Hepatocyte (in vitro differentiated cells): ENCODE measurements around the gene FRAS1.

Experiments used
- EZH2 ChIP-seq: fragments of 200-600 bp; sonication (generic); IDR thresholded peaks from 2 replicates; pipeline ENCODE4 v1.6.1; 2016; ENCODE audit warnings: antibody characterized with exemption, mild to moderate bottlenecking, borderline replicate concordance
- EZH2phosphoT487 ChIP-seq: fragments of 200-600 bp; sonication (generic); IDR thresholded peaks from one replicate; pipeline ENCODE4 v1.6.1; 2018; ENCODE audit warnings: antibody characterized with exemption, mild to moderate bottlenecking, low read depth, moderate library complexity; ENCODE audit not compliant: unreplicated experiment, severe bottlenecking

DNA sequence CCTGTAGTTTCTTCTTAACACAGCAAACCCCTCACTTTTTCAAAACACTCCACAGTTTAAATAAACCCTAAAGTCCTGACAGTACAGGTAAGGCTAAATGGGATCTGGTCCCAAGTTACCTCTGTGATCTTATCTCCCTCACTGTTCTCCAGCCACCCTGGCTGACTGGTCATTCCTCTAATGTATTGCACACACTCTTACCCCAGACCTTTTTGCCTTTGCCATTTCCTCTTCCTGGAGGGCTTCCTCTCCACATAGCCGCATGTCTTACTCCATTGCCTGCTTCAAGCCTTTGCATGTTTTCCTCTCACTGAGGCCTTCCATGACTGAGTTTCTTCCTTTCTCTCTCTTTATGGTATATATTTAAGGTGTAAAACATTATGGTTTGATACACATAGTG lies 474.9 kb downstream of the FRAS1 start:
- TF ChIP-seq EZH2phosphoT487 (no peak), EZH2 (no peak)
